Stimulated activated CD8-positive, alpha-beta memory T cell treated with anti-CD3 and anti-CD28 coated beads, Interleukin-4, amount 100 ng/mL, for 4 hours (primary cell): ENCODE measurements around the gene S100A10.

ENCODE experiments used
- DNase-seq, 2 donors: peaks; one replicate each; pipeline ENCODE4 v3.0.0-alpha.2; 2020; ENCODE audit warnings: low read depth in 2 of 2, low spot score in 1 of 2

The S100A10 gene

GRCh38 chr1:151966061-151966460 is 27.6 kb downstream of the S100A10 start:
- DNase-seq: no peak

GRCh38 chr1:151964510-151964909 is 29.1 kb downstream of the S100A10 start:
- no peak for DNase-seq

- DNase-seq: no peak
Observed at GRCh38 chr1:151963288-151963687, 30.4 kb downstream of the S100A10 start.

GRCh38 chr1:151961833-151962232 is 31.8 kb downstream of the S100A10 start:
- DNase-seq: no peak

- DNase-seq: no peak
Observed at GRCh38 chr1:151960780-151961513, 32.7 kb downstream of the S100A10 start.

- DNase-seq: no peak
Observed at GRCh38 chr1:151958959-151959358, 34.7 kb downstream of the S100A10 start.

- no peak for DNase-seq
Observed at GRCh38 chr1:151956957-151957497, 36.6 kb downstream of the S100A10 start.

GRCh38 chr1:151953409-151954094 is 40.1 kb downstream of the S100A10 start:
- DNase-seq: no peak

- DNase-seq: no peak
Observed at GRCh38 chr1:151952811-151953210, 40.8 kb downstream of the S100A10 start.

- DNase-seq: no peak
Observed at GRCh38 chr1:151949371-151950193, 44.1 kb downstream of the S100A10 start.

- DNase-seq: no peak
Observed at GRCh38 chr1:151948506-151948905, 45.2 kb downstream of the S100A10 start.

- no peak for DNase-seq
Observed at GRCh38 chr1:151947140-151947539, 46.5 kb downstream of the S100A10 start.

GRCh38 chr1:151945725-151946722 is 47.6 kb downstream of the S100A10 start:
- DNase-seq: peak; percentile 63 to 67

- no peak for DNase-seq
Observed at GRCh38 chr1:151944857-151945575, 48.6 kb downstream of the S100A10 start.

- DNase-seq: no peak
Observed at GRCh38 chr1:151944126-151944856, 49.4 kb downstream of the S100A10 start.

GRCh38 chr1:151943591-151943990 is 50.1 kb downstream of the S100A10 start:
- DNase-seq: no peak

GRCh38 chr1:151942882-151943281 is 50.8 kb downstream of the S100A10 start:
- DNase-seq: no peak

GRCh38 chr1:151940541-151940940 is 53.1 kb downstream of the S100A10 start:
- no peak for DNase-seq

- DNase-seq: no peak
Observed at GRCh38 chr1:151939779-151940178, 53.9 kb downstream of the S100A10 start.
